ENCODE results near the gene TH. TPM values are rescaled to one million over a fixed set of nuclear protein-coding genes. Genes with fewer than 3 reads are reported as not detected.

The TH gene
- total and polyA plus RNA-seq, 2 of the 8 experiments (the other 6 are each of a cell fraction or from before 2014, with no cell fraction given), result 0.09 TPM; not detected in 1

- no peak overlapping the region for H2AK5ac ChIP-seq (ENCODE audit: low read depth, low read length)
- no peak overlapping the region for H3K4me3 ChIP-seq (ENCODE audit: extremely low read depth in 1 of 4, insufficient read depth in 2 of 4, low read depth in 3 of 4, low read length in 4 of 4)
- no peaks in the 10 kb centered on the region for H3K79me2 ChIP-seq (ENCODE audit: control insufficient read depth in 1 of 2, insufficient read depth in 2 of 2, low read length in 2 of 2)
- no peak overlapping the region for H3K56ac ChIP-seq (replicated peaks; ENCODE audit: insufficient read length, low read depth, low read length)
- H4K5ac ChIP-seq (ENCODE audit: insufficient read length, low read depth, low read length), result no peak overlapping the region
- no peak overlapping the region for H3K9ac ChIP-seq (replicated peaks in 1 of 4; ENCODE audit: extremely low read depth in 1 of 4, low read depth in 3 of 4, low read length in 3 of 4)
- H4K20me1 ChIP-seq (replicated peaks in 1 of 2; ENCODE audit: control insufficient read depth in 1 of 2, insufficient read depth in 2 of 2, low read length in 2 of 2), result peaks cover 0 to 2% of the 10 kb centered on the region in 2 experiments
- no peaks in the 10 kb centered on the region for H3K79me1 ChIP-seq (ENCODE audit: low read depth, low read length)
- H3K27me3 ChIP-seq (replicated peaks in 1 of 4; ENCODE audit: control insufficient read depth in 3 of 4, extremely low read depth in 1 of 4, insufficient read depth in 3 of 4, low read length in 3 of 4), result peaks cover 0 to 14% (median 0%) of the 10 kb centered on the region in 4 experiments; a peak in 3 of 7 replicates
- no peak overlapping the region for H2AFZ ChIP-seq (ENCODE audit: low read length)
- peaks cover 0 to 3% (median under 1%) of the 10 kb centered on the region in 4 experiments; a peak in 2 of 7 replicates for H3K4me1 ChIP-seq (replicated peaks in 1 of 4; ENCODE audit: control insufficient read depth in 3 of 4, insufficient read depth in 4 of 4, low read length in 3 of 4)
- no peak overlapping the region for H3K4ac ChIP-seq (replicated peaks; ENCODE audit: insufficient read length, low read depth, low read length)
- ChIA-PET POLR2A (ENCODE audit: partially characterized antibody) (no interaction called here), CTCF (ENCODE audit: partially characterized antibody) (interaction anchor here (0.7 to 20.6 kb wide), 15 partner anchors 10 to 361 kb away, joined by 3 to 416 read pairs (median 6); partner anchors contain the start of genes INS and MRPL23)
- no peak for FAIRE-seq
- no peak overlapping the region for H4K8ac ChIP-seq (ENCODE audit: extremely low read depth, insufficient read depth, low read length)
- H3K9me3 ChIP-seq (ENCODE audit: insufficient read depth in 2 of 2, low read depth in 1 of 2, low read length in 1 of 2), result no peaks in the 10 kb centered on the region
- no peak overlapping the region for H3K23ac ChIP-seq (ENCODE audit: insufficient read length)
- H3K4me2 ChIP-seq (ENCODE audit: insufficient read depth in 1 of 2, low read depth in 2 of 2, low read length in 2 of 2), result no peak overlapping the region
- no peak overlapping the region for H3K18ac ChIP-seq (ENCODE audit: extremely low read depth, low read length)
- H2BK20ac ChIP-seq (ENCODE audit: low read length), result no peak overlapping the region
- no peak overlapping the region for H3K27ac ChIP-seq (ENCODE audit: low read depth, low read length)
- H3K14ac ChIP-seq (ENCODE audit: insufficient read length), result no peak overlapping the region
- no peak for TF ChIP-seq CTCF (IDR thresholded peaks at IDR 0.05; ENCODE audit: control extremely low read depth in 1 of 3, insufficient read depth in 1 of 3, low read depth in 1 of 3, low read length in 3 of 3)
- no peak for TF ChIP-seq SAP30 (IDR thresholded peaks at IDR 0.05; ENCODE audit: insufficient read depth, insufficient replicate concordance, low read length)
- no peak for TF ChIP-seq RFX5 (IDR thresholded peaks at IDR 0.05; ENCODE audit: borderline replicate concordance, low read depth, low read length)
- no peak for TF ChIP-seq HDAC6 (IDR thresholded peaks at IDR 0.05; ENCODE audit: low read depth, low read length)
- TF ChIP-seq POLR2A (IDR thresholded peaks at IDR 0.05; ENCODE audit: control extremely low read depth in 1 of 2, low read depth in 2 of 2, low read length in 2 of 2), result no peak
- TF ChIP-seq TBP (IDR thresholded peaks at IDR 0.05; ENCODE audit: low read depth, low read length), result no peak
- TF ChIP-seq SIRT6 (IDR thresholded peaks at IDR 0.05; ENCODE audit: low read length), result no peak
- no peak for TF ChIP-seq KDM1A (IDR thresholded peaks at IDR 0.05; ENCODE audit: borderline replicate concordance, low read length)
- TF ChIP-seq SP1 (IDR thresholded peaks at IDR 0.05; ENCODE audit: low read depth, low read length), result no peak
- no peak for TF ChIP-seq CHD2 (IDR thresholded peaks at IDR 0.05; ENCODE audit: low read length)
- no peak overlapping the region for H2BK120ac ChIP-seq (replicated peaks; ENCODE audit: low read depth, low read length)
- no peaks in the 10 kb centered on the region for H3K23me2 ChIP-seq (ENCODE audit: low read depth, low read length)
- H3K36me3 ChIP-seq (ENCODE audit: control insufficient read depth in 2 of 4, insufficient read depth in 4 of 4, low read length in 3 of 4), result no peaks in the 10 kb centered on the region
- H4K91ac ChIP-seq (replicated peaks; ENCODE audit: insufficient read length, low read length), result no peak overlapping the region
- no peak overlapping the region for H2BK12ac ChIP-seq (ENCODE audit: low read depth, low read length)
- H2BK5ac ChIP-seq (ENCODE audit: low read depth, low read length), result no peak overlapping the region
- DNase-seq (ENCODE audit: low read depth in 1 of 2, low spot score in 2 of 2), result no peak
- no peak overlapping the region for H2BK15ac ChIP-seq (ENCODE audit: low read length)
- WGBS, 2 experiments (ENCODE audit: extremely low coverage in 1 of 2, insufficient coverage in 1 of 2, insufficient read length in 1 of 2, insufficient replicate concordance in 2 of 2, low coverage in 1 of 2, low lambda C conversion rate in 2 of 2, missing lambda C conversion rate in 1 of 2), result 88% methylated on average over 19 of the region's 22 CpGs; no CpG with 5 or more reads in 1 of the 2 experiments
Observed at GRCh38 chr11:2164081-2164480, 7.5 kb downstream of the TH start.
